CMK (cell line): Measurements from ENCODE around the gene PSKH1.
"Not testable (repeated sequence)": the region's sequence is repeated elsewhere in the genome, so short reads cannot be mapped to it uniquely, and the experiment has no call there.

Source experiments
- DNase-seq: peaks from one replicate; pipeline ENCODE4 v3.0.0-alpha.2; 2010; ENCODE audit warnings: low read depth

The PSKH1 gene

GRCh38 chr16:67886387-67886786 lies 6.7 kb upstream of the PSKH1 start:
- no peak for DNase-seq

DNA sequence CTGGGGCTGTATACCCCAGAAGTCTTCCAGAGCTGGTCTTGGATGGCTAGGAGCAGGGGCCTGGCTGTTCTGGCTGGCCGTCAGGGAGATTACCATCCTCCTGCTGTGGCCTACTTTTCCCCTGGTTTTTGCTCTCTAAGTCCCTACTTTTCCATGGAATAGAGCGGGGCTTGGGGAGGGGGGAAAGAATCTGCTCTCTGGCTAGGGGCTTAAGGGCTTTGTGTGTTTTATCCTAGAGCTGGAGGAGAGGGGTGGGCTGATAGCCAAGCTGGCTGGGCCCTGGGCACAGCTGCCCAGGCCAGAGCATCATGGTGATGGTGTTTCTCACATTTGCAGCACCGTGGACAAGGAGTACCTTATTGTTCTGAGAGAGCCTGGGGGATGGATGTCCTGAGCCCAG lies 4.7 kb upstream of the PSKH1 start:
- DNase-seq = no peak

GRCh38 chr16:67892375-67892774 lies 679 bp upstream of the PSKH1 start:
- DNase-seq = no peak

DNA sequence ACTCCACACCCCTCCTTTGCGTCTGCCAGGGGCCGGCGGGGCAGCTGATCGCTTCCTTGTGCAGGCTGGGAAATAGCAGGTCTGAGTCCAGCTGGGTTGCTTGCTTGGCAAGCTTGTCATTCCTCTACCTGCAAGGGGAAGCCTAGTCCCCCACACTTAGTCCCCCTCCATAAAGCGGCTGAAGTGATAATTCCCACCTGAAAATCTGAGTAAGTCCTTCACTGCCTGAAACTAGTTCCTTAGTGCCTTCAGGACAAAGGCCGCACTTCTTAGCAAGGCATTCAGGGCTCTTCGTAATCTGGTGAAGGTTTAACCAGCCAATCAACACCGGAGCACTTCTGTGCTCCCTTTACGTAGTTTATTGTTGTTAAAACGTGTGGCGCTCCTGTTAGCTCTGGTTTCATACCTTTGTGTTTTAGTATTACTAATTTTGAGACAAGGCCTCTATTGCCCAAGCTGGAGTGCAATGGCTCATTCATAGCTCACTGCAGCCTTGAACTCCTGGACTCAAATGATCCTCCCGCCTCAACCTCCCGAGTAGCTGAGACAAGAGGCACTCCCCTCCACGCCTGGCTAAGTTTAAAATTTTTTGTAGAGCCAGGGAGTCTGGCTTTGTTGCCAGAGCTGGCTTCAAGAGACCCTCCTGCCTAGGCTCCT lies 817 bp downstream of the PSKH1 start:
- DNase-seq = no peak

- DNase-seq = no peak
Observed at GRCh38 chr16:67897231-67897630, 4.2 kb downstream of the PSKH1 start.

GRCh38 chr16:67901734-67902133 lies 8.7 kb downstream of the PSKH1 start:
- DNase-seq = no peak

GRCh38 chr16:67902831-67903230 lies 9.8 kb downstream of the PSKH1 start:
- DNase-seq = no peak

- DNase-seq = no peak
Observed at GRCh38 chr16:67907397-67908180, 14.5 kb downstream of the PSKH1 start.

DNA sequence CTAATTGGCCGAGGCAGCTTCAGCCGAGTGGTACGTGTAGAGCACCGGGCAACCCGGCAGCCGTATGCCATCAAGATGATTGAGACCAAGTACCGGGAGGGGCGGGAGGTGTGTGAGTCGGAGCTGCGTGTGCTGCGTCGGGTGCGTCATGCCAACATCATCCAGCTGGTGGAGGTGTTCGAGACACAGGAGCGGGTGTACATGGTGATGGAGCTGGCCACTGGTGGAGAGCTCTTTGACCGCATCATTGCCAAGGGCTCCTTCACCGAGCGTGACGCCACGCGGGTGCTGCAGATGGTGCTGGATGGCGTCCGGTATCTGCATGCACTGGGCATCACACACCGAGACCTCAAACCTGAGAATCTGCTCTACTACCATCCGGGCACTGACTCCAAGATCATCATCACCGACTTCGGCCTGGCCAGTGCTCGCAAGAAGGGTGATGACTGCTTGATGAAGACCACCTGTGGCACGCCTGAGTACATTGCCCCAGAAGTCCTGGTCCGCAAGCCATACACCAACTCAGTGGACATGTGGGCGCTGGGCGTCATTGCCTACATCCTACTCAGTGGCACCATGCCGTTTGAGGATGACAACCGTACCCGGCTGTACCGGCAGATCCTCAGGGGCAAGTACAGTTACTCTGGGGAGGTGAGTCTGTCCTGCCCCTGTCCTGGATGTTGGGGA lies 16.1 kb downstream of the PSKH1 start:
- DNase-seq = no peak

DNA sequence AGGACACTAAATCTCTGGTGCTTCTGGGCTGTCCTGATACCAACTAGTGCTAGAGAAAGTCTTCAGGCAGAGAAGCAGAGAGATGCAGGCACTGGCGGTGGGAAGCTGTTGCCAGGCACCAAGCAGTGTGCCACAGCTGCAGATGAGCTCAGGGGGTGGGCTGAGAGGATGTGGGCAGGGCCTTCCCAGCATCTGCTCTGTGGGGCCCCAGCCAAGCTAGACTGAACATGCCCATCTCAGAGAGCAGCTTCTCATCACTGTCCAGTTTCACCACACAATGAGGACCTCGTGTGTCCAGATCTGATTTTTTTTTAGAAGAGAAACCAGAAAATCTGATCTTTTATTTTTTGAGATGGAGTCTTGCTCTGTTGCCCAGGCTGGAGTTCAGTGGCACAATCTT lies 17.1 kb downstream of the PSKH1 start:
- no peak for DNase-seq

GRCh38 chr16:67914758-67915495 lies 21.9 kb downstream of the PSKH1 start:
- no peak for DNase-seq

- not testable (repeated sequence) for DNase-seq
Observed at GRCh38 chr16:67915496-67915769, 22.4 kb downstream of the PSKH1 start.

- DNase-seq = no peak
Observed at GRCh38 chr16:67915831-67916723, 23.0 kb downstream of the PSKH1 start.

- DNase-seq = no peak
Observed at GRCh38 chr16:67917140-67917851, 24.2 kb downstream of the PSKH1 start.

GRCh38 chr16:67917852-67918236 lies 24.8 kb downstream of the PSKH1 start:
- DNase-seq = no peak

GRCh38 chr16:67919622-67920221 lies 26.7 kb downstream of the PSKH1 start:
- DNase-seq = no peak

DNA sequence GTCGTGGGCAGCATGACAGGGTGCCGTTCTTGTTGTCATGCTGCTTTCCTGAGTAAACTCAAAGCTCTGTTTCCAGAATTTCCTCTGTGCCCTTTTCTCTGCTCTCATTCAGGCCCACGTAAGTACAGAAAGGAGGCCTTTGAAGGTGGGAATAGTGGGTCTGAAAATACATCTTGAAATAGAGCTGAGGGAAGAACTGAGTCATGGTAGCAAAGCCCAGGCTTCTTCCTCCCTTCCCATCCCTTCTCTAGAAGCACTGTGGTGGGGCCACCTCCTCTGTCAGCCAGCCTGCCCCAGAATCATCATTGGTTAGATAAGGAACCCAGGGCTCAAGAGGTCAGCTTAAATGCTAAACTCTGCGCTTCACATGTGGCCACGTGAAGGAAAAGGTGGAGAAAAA lies 29.2 kb downstream of the PSKH1 start:
- DNase-seq = no peak

GRCh38 chr16:67922740-67923139 lies 29.7 kb downstream of the PSKH1 start:
- DNase-seq = no peak

DNA sequence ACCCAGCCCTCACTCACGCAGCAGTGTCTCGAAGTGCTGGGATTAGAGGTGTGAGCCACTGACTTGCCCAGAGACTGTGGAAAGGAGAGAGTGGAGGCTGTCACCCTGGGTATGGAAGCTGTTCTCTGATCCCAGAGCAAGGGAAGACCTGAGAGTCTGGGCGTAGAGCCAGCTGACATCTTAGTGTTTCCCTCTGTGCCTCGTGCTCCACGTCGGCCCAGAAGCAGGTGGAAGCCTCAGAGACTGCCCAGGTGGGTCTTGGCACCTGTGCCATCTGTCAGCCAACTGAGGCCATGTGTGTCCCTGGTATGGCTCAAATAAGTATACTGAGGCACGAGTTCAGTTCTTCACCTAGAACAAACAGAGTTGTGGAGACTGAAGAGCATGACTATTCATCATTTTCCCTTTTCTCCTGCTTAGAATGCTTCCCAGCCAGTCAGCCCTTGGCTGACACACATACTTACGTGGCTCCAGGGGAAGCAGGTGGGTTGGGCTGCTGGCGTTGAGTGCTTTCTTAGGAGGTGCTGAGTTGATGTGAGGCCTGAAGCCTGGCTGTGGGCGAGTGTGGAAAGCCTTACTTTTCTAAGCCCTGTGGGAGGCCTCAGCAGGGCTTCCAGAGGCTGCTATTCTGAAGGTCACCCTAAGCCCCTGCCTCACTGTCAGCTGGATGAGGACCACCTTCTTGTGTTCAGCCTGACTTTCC lies 30.5 kb downstream of the PSKH1 start:
- no peak for DNase-seq
